SU-DHL-6 (cell line): ENCODE data around the gene CAD.
A peak's percentile ranks its signal among the peaks of the same experiment; 100 is the strongest.

ENCODE experiments used
- H2AFZ ChIP-seq: fragments of 200-600 bp; sonication (generic); 2 replicates; pipeline ENCODE4 v1.6.1; 2014; ENCODE audit warnings: low read depth, mild to moderate bottlenecking, moderate library complexity, mixed read lengths, antibody characterized with exemption, low read length; ENCODE audit not compliant: severe bottlenecking
- H3F3A ChIP-seq: fragments of 200-600 bp; shearing (Covaris generic); 2 replicates; pipeline ENCODE4 v1.6.0; 2016; ENCODE audit warnings: antibody characterized with exemption, mild to moderate bottlenecking; ENCODE audit not compliant: insufficient read depth
- H3K27ac ChIP-seq: fragments of 200-600 bp; sonication (generic); 2 replicates; pipeline ENCODE4 v1.5.1; 2016; ENCODE audit warnings: low read depth, mild to moderate bottlenecking, low read length, moderate library complexity, mixed read lengths
- H3K27me3 ChIP-seq: fragments of 200-600 bp; sonication (generic), shearing (Covaris generic); 2 replicates; pipeline ENCODE4 v1.6.0; 2014; ENCODE audit warnings: mild to moderate bottlenecking, low read length
- H3K36me3 ChIP-seq: fragments of 200-600 bp; sonication (generic); 2 replicates; pipeline ENCODE4 v1.6.1; 2014; ENCODE audit warnings: mild to moderate bottlenecking, low read length, mixed read lengths
- H3K4me2 ChIP-seq: fragments of 300-600, 200-600 bp; shearing (Covaris generic), sonication (generic); 2 replicates; pipeline ENCODE4 v1.6.0; 2014; ENCODE audit warnings: low read length, low read depth, mild to moderate bottlenecking; ENCODE audit not compliant: poor library complexity, severe bottlenecking
- H3K4me3 ChIP-seq: fragments of 200-600 bp; sonication (generic); 2 replicates; pipeline ENCODE4 v1.5.1; 2014; ENCODE audit warnings: antibody characterized with exemption, low read length, mild to moderate bottlenecking, mixed read lengths; ENCODE audit not compliant: insufficient read depth, poor library complexity, severe bottlenecking
- H3K79me2 ChIP-seq: fragments of 200-600 bp; sonication (generic); 2 replicates; pipeline ENCODE4 v1.6.1; 2014; ENCODE audit warnings: mild to moderate bottlenecking, low read length, moderate library complexity; ENCODE audit not compliant: insufficient read depth
- H3K9ac ChIP-seq: fragments of 200-600 bp; sonication (generic); 2 replicates; pipeline ENCODE4 v1.7.0; 2014; ENCODE audit warnings: mild to moderate bottlenecking, low read length
- H3K9me2 ChIP-seq: fragments of 200-600 bp; sonication (generic); replicated peaks from 2 replicates; pipeline ENCODE4 v1.6.1; 2014; ENCODE audit warnings: low read length; ENCODE audit not compliant: insufficient read depth
- H3K9me3 ChIP-seq: fragments of 200-600 bp; sonication (generic); 2 replicates; pipeline ENCODE4 v1.6.1; 2014; ENCODE audit warnings: low read length, mixed read lengths; ENCODE audit not compliant: insufficient read depth
- H4K20me1 ChIP-seq: fragments of 200-600 bp; sonication (generic); 2 replicates; pipeline ENCODE4 v1.6.1; 2014; ENCODE audit warnings: low read depth, mild to moderate bottlenecking, antibody characterized with exemption, low read length, moderate library complexity, mixed read lengths
- CTCF ChIP-seq: fragments of 200-600 bp; sonication (generic); IDR thresholded peaks from one replicate; pipeline ENCODE4 v1.5.1; 2017; ENCODE audit warnings: antibody characterized with exemption, mild to moderate bottlenecking, low read length, moderate library complexity; ENCODE audit not compliant: insufficient read depth, poor library complexity, severe bottlenecking
- EZH2phosphoT487 ChIP-seq: fragments of 200-600 bp; sonication (generic), shearing (Covaris generic); conservative IDR thresholded peaks from 2 replicates; pipeline ENCODE4 v1.6.1; 2018; ENCODE audit warnings: mild to moderate bottlenecking, antibody characterized with exemption, low read length, moderate library complexity, mixed read lengths

Gene CAD

GRCh38 chr2:27249159-27249890 lies 32.2 kb downstream of the CAD start:
- no peaks in the 10 kb centered on the region for H3K79me2 ChIP-seq
- H3K36me3 ChIP-seq = no peaks in the 10 kb centered on the region
- H2AFZ ChIP-seq = no peak overlapping the region
- no peak overlapping the region for H3K9ac ChIP-seq
- no peaks in the 10 kb centered on the region for H3K9me3 ChIP-seq
- H3K27me3 ChIP-seq = no peaks in the 10 kb centered on the region
- TF ChIP-seq EZH2phosphoT487 (no peak), CTCF (no peak)
- H3K4me3 ChIP-seq = no peak overlapping the region
- H3K9me2 ChIP-seq = no peaks in the 10 kb centered on the region
- H3K27ac ChIP-seq = no peak overlapping the region
- no peak overlapping the region for H3K4me2 ChIP-seq
- H3F3A ChIP-seq = peaks cover 15% of the 10 kb centered on the region; the same call in 1 of the 2 replicates
- H4K20me1 ChIP-seq = no peaks in the 10 kb centered on the region

DNA sequence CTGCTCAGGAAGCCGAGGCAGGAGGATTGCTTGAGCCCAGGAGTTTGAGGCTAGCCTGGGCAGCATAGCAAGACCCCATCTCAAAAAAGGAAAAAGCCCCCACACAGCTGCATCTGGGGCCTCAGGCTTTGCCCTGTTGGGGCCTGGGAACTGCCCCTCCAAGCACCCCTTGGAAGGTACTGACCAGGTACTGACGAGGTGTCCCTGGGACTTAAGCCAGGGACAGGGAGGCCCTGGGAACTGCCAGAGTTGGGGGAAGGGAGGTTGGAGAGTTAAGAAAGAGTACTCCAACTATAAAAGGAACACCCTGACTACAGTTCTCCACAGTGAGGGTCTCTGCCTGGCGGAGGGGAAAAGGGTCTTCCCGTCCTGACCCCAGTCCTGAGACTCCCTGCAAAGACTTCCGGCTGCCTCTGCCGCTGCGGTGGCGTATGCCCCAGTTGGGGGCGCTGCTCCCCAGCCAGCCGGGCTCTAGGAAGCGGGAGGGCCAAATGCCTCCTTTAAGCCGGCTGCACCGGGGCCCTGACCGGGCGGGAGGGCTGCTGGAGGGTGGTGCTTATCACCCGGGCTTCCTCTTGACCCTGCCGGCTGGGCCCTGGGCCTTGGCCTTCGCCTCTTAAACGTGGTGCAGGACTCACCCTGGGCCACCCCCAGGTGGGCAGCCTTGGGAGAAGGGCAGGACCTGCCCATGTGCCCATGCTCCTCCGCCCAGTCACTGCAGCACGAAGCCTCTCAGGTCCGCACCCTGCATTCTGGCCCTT lies 32.9 kb downstream of the CAD start:
- no peak overlapping the region for H3K4me3 ChIP-seq
- no peak overlapping the region for H3K9ac ChIP-seq
- no peaks in the 10 kb centered on the region for H3K36me3 ChIP-seq
- no peaks in the 10 kb centered on the region for H3K9me2 ChIP-seq
- H3K27ac ChIP-seq = no peak overlapping the region
- H3K27me3 ChIP-seq = no peaks in the 10 kb centered on the region
- no peak overlapping the region for H3K4me2 ChIP-seq
- no peaks in the 10 kb centered on the region for H3K9me3 ChIP-seq
- H3K79me2 ChIP-seq = no peaks in the 10 kb centered on the region
- no peaks in the 10 kb centered on the region for H4K20me1 ChIP-seq
- peak overlapping the region; percentile 36 for H2AFZ ChIP-seq
- no peak for TF ChIP-seq EZH2phosphoT487
- peak; percentile 81 for TF ChIP-seq CTCF
- H3F3A ChIP-seq = peaks cover 15% of the 10 kb centered on the region; the same call in 1 of the 2 replicates

GRCh38 chr2:27250652-27251379 lies 33.6 kb downstream of the CAD start:
- peak overlapping the region; percentile 36 for H2AFZ ChIP-seq

More at GRCh38 chr2:27250652-27251379, 33.6 kb downstream of the CAD start:
- H3K9me2 ChIP-seq = no peaks in the 10 kb centered on the region
- peaks cover 9% of the 10 kb centered on the region; the same call in 1 of the 2 replicates for H3F3A ChIP-seq
- no peaks in the 10 kb centered on the region for H3K27me3 ChIP-seq
- no peak overlapping the region for H3K4me3 ChIP-seq
- no peak for TF ChIP-seq CTCF
- no peak for TF ChIP-seq EZH2phosphoT487
- H3K9me3 ChIP-seq = no peaks in the 10 kb centered on the region
- H3K4me2 ChIP-seq = no peak overlapping the region
- no peaks in the 10 kb centered on the region for H4K20me1 ChIP-seq
- H3K27ac ChIP-seq = no peak overlapping the region
- no peak overlapping the region for H3K9ac ChIP-seq
- H3K79me2 ChIP-seq = no peaks in the 10 kb centered on the region
- no peaks in the 10 kb centered on the region for H3K36me3 ChIP-seq
